H1 (cell line): ENCODE results near the gene TLR4. TPM values are rescaled to one million over a fixed set of nuclear protein-coding genes. Genes with fewer than 3 reads are reported as not detected.

Source experiments
- CTCF ChIA-PET: fragments of 300-600 bp; sonication (Branson Sonifier 250); formaldehyde crosslinking; loops from one replicate; lab custom pipeline; 2021; ENCODE audit not compliant: partially characterized antibody; lab: Charles Lee
- POLR2A ChIA-PET: fragments of 300-600 bp; sonication (Branson Sonifier 250); formaldehyde crosslinking; loops from one replicate; lab custom pipeline; 2021; ENCODE audit warnings: inconsistent platforms; ENCODE audit not compliant: partially characterized antibody; lab: Charles Lee
- DNase-seq, 2 experiments: peaks; one replicate each; pipeline versions ENCODE4 v3.0.0 to v3.0.0-alpha.2; 2010 to 2022; ENCODE audit warnings: low spot score in 2 of 2, low read depth in 1 of 2, mixed read lengths in 1 of 2
- FAIRE-seq: peaks from 2 replicates; lab custom pipeline; 2011; peaks lifted over from hg19 to GRCh38; lab: Jason Lieb, UNC
- H2AFZ ChIP-seq: 2 replicates; pipeline ENCODE4 v1.8.1; 2012; ENCODE audit warnings: low read length, inconsistent platforms
- H2AK5ac ChIP-seq: 2 replicates; pipeline ENCODE4 v1.6.1; 2013; ENCODE audit warnings: low read depth, low read length
- H2BK120ac ChIP-seq: replicated peaks from 2 replicates; pipeline ENCODE3; 2013; ENCODE audit warnings: low read depth, low read length, inconsistent platforms
- H2BK12ac ChIP-seq: 2 replicates; pipeline ENCODE4 v1.6.1; 2013; ENCODE audit warnings: low read depth, low read length
- H2BK15ac ChIP-seq: 2 replicates; pipeline ENCODE4 v1.6.1; 2013; ENCODE audit warnings: low read length
- H2BK20ac ChIP-seq: 2 replicates; pipeline ENCODE4 v1.6.1; 2013; ENCODE audit warnings: low read length
- H2BK5ac ChIP-seq: 2 replicates; pipeline ENCODE4 v1.6.1; 2013; ENCODE audit warnings: low read depth, low read length
- H3K14ac ChIP-seq: 2 replicates; pipeline ENCODE4 v1.6.1; 2013; ENCODE audit warnings: inconsistent platforms; ENCODE audit not compliant: insufficient read length
- H3K18ac ChIP-seq: 2 replicates; pipeline ENCODE4 v1.6.1; 2013; ENCODE audit warnings: low read length; ENCODE audit errors: extremely low read depth
- H3K23ac ChIP-seq: 2 replicates; pipeline ENCODE4 v1.6.1; 2013; ENCODE audit warnings: inconsistent platforms; ENCODE audit not compliant: insufficient read length
- H3K23me2 ChIP-seq: 2 replicates; pipeline ENCODE4 v1.6.1; 2013; ENCODE audit warnings: low read depth, low read length
- H3K27ac ChIP-seq: 2 replicates; pipeline ENCODE4 v1.6.1; 2011; ENCODE audit warnings: low read depth, low read length, inconsistent platforms
- H3K27me3 ChIP-seq, 4 experiments: replicated peaks in 1 of 4; 1 replicate in 1 of 4; 2 replicates in 3 of 4; pipeline versions ENCODE4 v1.6.1 to v1.8.1; 2011 to 2013; ENCODE audit warnings: low read length in 3 of 4, mild to moderate bottlenecking in 3 of 4, inconsistent platforms in 2 of 4, mixed read lengths in 2 of 4, moderate library complexity in 1 of 4; ENCODE audit not compliant: control insufficient read depth in 3 of 4, insufficient read depth in 3 of 4; ENCODE audit errors: extremely low read depth in 1 of 4
- H3K36me3 ChIP-seq, 4 experiments: 2 replicates each; pipeline versions ENCODE4 v1.6.1 to v1.8.1; 2011 to 2013; ENCODE audit warnings: mild to moderate bottlenecking in 4 of 4, low read length in 3 of 4, moderate library complexity in 2 of 4, control low read depth in 1 of 4, inconsistent platforms in 1 of 4; ENCODE audit not compliant: insufficient read depth in 4 of 4, control insufficient read depth in 2 of 4
- H3K4ac ChIP-seq: replicated peaks from 2 replicates; pipeline ENCODE3; 2013; ENCODE audit warnings: low read length, low read depth, mixed read lengths, inconsistent platforms; ENCODE audit not compliant: insufficient read length
- H3K4me1 ChIP-seq, 4 experiments: replicated peaks in 1 of 4; 1 replicate in 1 of 4; 2 replicates in 3 of 4; pipeline versions ENCODE4 v1.6.1 to v1.8.1; 2011 to 2013; ENCODE audit warnings: low read length in 3 of 4, inconsistent platforms in 2 of 4, mixed read lengths in 1 of 4; ENCODE audit not compliant: insufficient read depth in 4 of 4, control insufficient read depth in 3 of 4
- H3K4me2 ChIP-seq, 2 experiments: 2 replicates each; pipeline versions ENCODE4 v1.6.1 to v1.8.1; 2011 to 2013; ENCODE audit warnings: low read depth in 2 of 2, low read length in 2 of 2, control low read depth in 1 of 2, inconsistent platforms in 1 of 2, mild to moderate bottlenecking in 1 of 2; ENCODE audit not compliant: insufficient read depth in 1 of 2
- H3K4me3 ChIP-seq, 4 experiments: fragments of 200-600, 300-600 bp in 1 of 4; sonication (generic), shearing (Covaris generic), sonication (Bioruptor Twin) in 1 of 4; 2 replicates each; pipeline versions ENCODE4 v1.5.1 to v1.8.1; 2011 to 2016; ENCODE audit warnings: low read length in 4 of 4, low read depth in 3 of 4, control low read depth in 2 of 4, inconsistent platforms in 2 of 4, mild to moderate bottlenecking in 2 of 4, mixed read lengths in 1 of 4, moderate library complexity in 1 of 4; ENCODE audit not compliant: insufficient read depth in 2 of 4; ENCODE audit errors: extremely low read depth in 1 of 4
- H3K56ac ChIP-seq: replicated peaks from 2 replicates; pipeline ENCODE3; 2013; ENCODE audit warnings: low read depth, mild to moderate bottlenecking, mixed read lengths, low read length, inconsistent platforms; ENCODE audit not compliant: insufficient read length
- H3K79me1 ChIP-seq: 2 replicates; pipeline ENCODE4 v1.6.1; 2013; ENCODE audit warnings: low read depth, low read length, control low read depth
- H3K79me2 ChIP-seq, 2 experiments: 2 replicates each; pipeline versions ENCODE4 v1.6.1 to v1.8.1; 2012 to 2013; ENCODE audit warnings: low read length in 2 of 2, mild to moderate bottlenecking in 2 of 2, inconsistent platforms in 1 of 2; ENCODE audit not compliant: insufficient read depth in 2 of 2, control insufficient read depth in 1 of 2
- H3K9ac ChIP-seq, 4 experiments: replicated peaks in 1 of 4; 1 replicate in 1 of 4; 2 replicates in 3 of 4; pipeline versions ENCODE4 v1.6.1 to v1.8.1; 2011 to 2013; ENCODE audit warnings: low read depth in 3 of 4, low read length in 3 of 4, control low read depth in 2 of 4, mild to moderate bottlenecking in 2 of 4, moderate library complexity in 2 of 4, inconsistent platforms in 1 of 4; ENCODE audit errors: extremely low read depth in 1 of 4
- H3K9me3 ChIP-seq, 2 experiments: 2 replicates each; pipeline versions ENCODE4 v1.6.1 to v1.8.1; 2012 to 2013; ENCODE audit warnings: mild to moderate bottlenecking in 2 of 2, moderate library complexity in 2 of 2, control low read depth in 1 of 2, inconsistent platforms in 1 of 2, low read depth in 1 of 2, low read length in 1 of 2, mixed read lengths in 1 of 2; ENCODE audit not compliant: insufficient read depth in 2 of 2
- H4K20me1 ChIP-seq, 2 experiments: replicated peaks in 1 of 2; 2 replicates each; pipeline versions ENCODE3 to v1.8.1; 2011 to 2013; ENCODE audit warnings: inconsistent platforms in 2 of 2, low read length in 2 of 2, mild to moderate bottlenecking in 1 of 2; ENCODE audit not compliant: insufficient read depth in 2 of 2, control insufficient read depth in 1 of 2
- H4K5ac ChIP-seq: 2 replicates; pipeline ENCODE4 v1.6.1; 2013; ENCODE audit warnings: low read length, low read depth, mixed read lengths, inconsistent platforms; ENCODE audit not compliant: insufficient read length
- H4K8ac ChIP-seq: 2 replicates; pipeline ENCODE4 v1.8.0; 2013; ENCODE audit warnings: mild to moderate bottlenecking, moderate library complexity, low read length, inconsistent platforms; ENCODE audit not compliant: insufficient read depth; ENCODE audit errors: extremely low read depth
- H4K91ac ChIP-seq: replicated peaks from 2 replicates; pipeline ENCODE3; 2013; ENCODE audit warnings: low read length, mixed read lengths, inconsistent platforms; ENCODE audit not compliant: insufficient read length
- NANOG ChIP-seq: IDR thresholded peaks from 2 replicates; pipeline ENCODE4 v1.6.1; 2011; ENCODE audit warnings: low read length, low read depth, mild to moderate bottlenecking, inconsistent platforms; ENCODE audit not compliant: insufficient read depth, poor library complexity, severe bottlenecking
- WGBS, 2 experiments: shearing (Covaris generic) in 1 of 2; methylation state at CpG; one replicate each; pipeline versions ENCODE4 v1.1.6 to v1.1.7; 2013 to 2015; ENCODE audit warnings: low lambda C conversion rate in 2 of 2, mixed read lengths in 2 of 2, inconsistent platforms in 1 of 2, low coverage in 1 of 2, missing lambda C conversion rate in 1 of 2; ENCODE audit not compliant: insufficient replicate concordance in 2 of 2, insufficient coverage in 1 of 2, insufficient read length in 1 of 2; ENCODE audit errors: extremely low coverage in 1 of 2, missing lambda C conversion rate in 1 of 2; 5-methylcytosine and 5-hydroxymethylcytosine counted together
- polyA plus RNA-seq, 7 experiments: library from polyadenylated mRNA; depleted of rRNA in 3 of 7; stranded (reverse) in 5 of 7; unstranded in 2 of 7; fragments of >200 nt in 5 of 7; fragments of 200-250 nt in 2 of 7; gene quantifications; 1 replicate in 5 of 7; 2 replicates in 1 of 7; 4 replicates in 1 of 7; pipeline versions ENCODE4 v1.2.1 to v1.2.3, GENCODE V29; 2011 to 2013; ENCODE audit warnings: missing spikeins in 2 of 7, mixed read lengths in 2 of 7
- total RNA-seq: library from RNA; stranded (reverse); fragmentation: NEBNext Ultra II Directional; extraction: Animal tissue kit (Norgen Biotek cat#: 25700); gene quantifications from 2 replicates; pipeline ENCODE4 v1.2.1, GENCODE V29; 2021

The TLR4 gene
- total and polyA plus RNA-seq, 2 of the 8 experiments (the other 6 are each of a cell fraction or from before 2014, with no cell fraction given) = 0.02 to 0.17 TPM

DNA sequence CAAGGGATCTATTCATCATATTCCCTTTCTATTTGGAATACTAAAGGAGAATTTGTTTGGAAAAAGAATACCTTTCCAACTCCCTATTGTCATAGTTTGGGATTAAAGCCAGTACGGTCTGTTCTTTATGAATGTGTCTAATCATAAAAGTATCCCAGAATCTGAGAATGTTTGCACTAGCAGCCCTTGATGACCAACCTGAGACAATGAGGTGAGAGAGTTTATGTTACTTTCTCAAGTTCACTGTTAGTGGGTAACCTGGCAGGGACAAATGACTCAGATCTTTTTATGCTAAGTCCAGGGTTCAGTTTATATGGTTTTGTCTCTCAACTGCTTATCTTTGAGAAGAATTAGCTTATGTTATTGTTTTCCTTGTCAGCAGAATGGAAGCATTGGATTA, 25.3 kb upstream of the TLR4 start:
- H3K4me2 ChIP-seq = no peak overlapping the region
- POLR2A ChIA-PET = no interaction called here

More for the DNA sequence above, 25.3 kb upstream of the TLR4 start:
- Histone ChIP-seq H4K20me1 (no peaks in the 10 kb centered on the region), H4K5ac (no peak overlapping the region), H3K27me3 (no peaks in the 10 kb centered on the region), H2AK5ac (no peak overlapping the region), H3K36me3 (no peaks in the 10 kb centered on the region), H4K8ac (no peak overlapping the region), H3K4me3 (no peak overlapping the region), H3K4ac (no peak overlapping the region), H2BK12ac (no peak overlapping the region), H3K9ac (no peak overlapping the region), H3K23me2 (no peaks in the 10 kb centered on the region), H3K9me3 (no peaks in the 10 kb centered on the region), H3K56ac (no peak overlapping the region), H2AFZ (no peak overlapping the region), H4K91ac (no peak overlapping the region), H3K18ac (no peak overlapping the region), H3K79me2 (no peaks in the 10 kb centered on the region), H3K14ac (no peak overlapping the region), H2BK15ac (no peak overlapping the region), H2BK120ac (no peak overlapping the region), H3K23ac (no peak overlapping the region), H2BK5ac (no peak overlapping the region), H3K79me1 (no peaks in the 10 kb centered on the region), H3K27ac (no peak overlapping the region), H2BK20ac (no peak overlapping the region), H3K4me1 (no peaks in the 10 kb centered on the region)
- CTCF ChIA-PET = no interaction called here
- no peak for FAIRE-seq
- no peak for TF ChIP-seq NANOG
- no peak for DNase-seq
- WGBS, 2 experiments = 4% methylated on average over 1 of the region's 1 CpG; no CpG with 5 or more reads in 1 of the 2 experiments
